HEK293 (cell line): Measurements from ENCODE around the gene ZCWPW1.

Experiments used
- CTCF ChIP-seq: fragments of 450-650 bp; formaldehyde crosslinking; IDR thresholded peaks from 2 replicates; pipeline ENCODE4 v1.5.1; 2016; ENCODE audit warnings: missing biosample characterization, missing genetic modification characterization
- KLF16 ChIP-seq: fragments of 450-650 bp; formaldehyde crosslinking; IDR thresholded peaks from 2 replicates; pipeline ENCODE4 v1.5.1; 2017; ENCODE audit warnings: missing biosample characterization, missing genetic modification characterization
- PBX3 ChIP-seq: sonication (generic); formaldehyde crosslinking; IDR thresholded peaks from 2 replicates; pipeline ENCODE4 v1.8.1; 2022; ENCODE audit warnings: mild to moderate bottlenecking, moderate library complexity, missing genetic modification reagents
- YY1 ChIP-seq: fragments of 450-650 bp; formaldehyde crosslinking; IDR thresholded peaks from 2 replicates; pipeline ENCODE4 v1.5.1; 2018; ENCODE audit warnings: missing biosample characterization, missing genetic modification characterization
- ZBTB20 ChIP-seq: fragments of 450-650 bp; formaldehyde crosslinking; IDR thresholded peaks from 2 replicates; pipeline ENCODE4 v1.5.1; 2016; ENCODE audit warnings: missing biosample characterization, missing genetic modification characterization
- ZBTB26 ChIP-seq: fragments of 450-650 bp; formaldehyde crosslinking; optimal IDR thresholded peaks from 2 replicates; pipeline ENCODE3; 2016; ENCODE audit warnings: missing biosample characterization, mild to moderate bottlenecking, missing genetic modification characterization
- ZNF121 ChIP-seq: fragments of 450-650 bp; formaldehyde crosslinking; IDR thresholded peaks from 2 replicates; pipeline ENCODE4 v1.5.1; 2016; ENCODE audit warnings: missing biosample characterization, missing genetic modification characterization
- ZNF140 ChIP-seq: fragments of 450-650 bp; formaldehyde crosslinking; IDR thresholded peaks from 2 replicates; pipeline ENCODE4 v1.5.1; 2016; ENCODE audit warnings: missing biosample characterization, missing genetic modification characterization
- ZNF23 ChIP-seq: fragments of 450-650 bp; formaldehyde crosslinking; IDR thresholded peaks from 2 replicates; pipeline ENCODE4 v1.5.1; 2016; ENCODE audit warnings: missing biosample characterization, missing genetic modification characterization, borderline replicate concordance
- ZNF501 ChIP-seq: fragments of 450-650 bp; formaldehyde crosslinking; IDR thresholded peaks from 2 replicates; pipeline ENCODE4 v1.5.1; 2016; ENCODE audit warnings: missing biosample characterization, missing genetic modification characterization
- ZNF626 ChIP-seq: fragments of 450-650 bp; sonication (Bioruptor Pico); formaldehyde crosslinking; IDR thresholded peaks from 2 replicates; pipeline ENCODE4 v1.5.1; 2018; ENCODE audit warnings: missing biosample characterization, missing genetic modification characterization, inconsistent platforms

GRCh38 chr7:100415448-100415847, 13.1 kb downstream of the ZCWPW1 start:
- TF ChIP-seq YY1 (tag by site-specific recombination) (no peak), KLF16 (tag by site-specific recombination) (no peak), CTCF (tag by site-specific recombination) (no peak), ZNF121 (tag by site-specific recombination) (no peak), ZBTB20 (tag by site-specific recombination) (no peak), ZNF140 (tag by site-specific recombination) (no peak), ZBTB26 (tag by site-specific recombination) (no peak), ZNF626 (tag by site-specific recombination) (no peak), PBX3 (CRISPR knock-in tag) (no peak), ZNF501 (tag by site-specific recombination) (no peak), ZNF23 (tag by site-specific recombination) (no peak)
